Mononuclear cell (primary cell): ENCODE results near the gene STARD13. TPM values are rescaled to one million over a fixed set of nuclear protein-coding genes. Genes with fewer than 3 reads are reported as not detected.

Source experiments
- H3K27me3 ChIP-seq: 2 replicates; pipeline ENCODE4 v1.6.0; 2011; ENCODE audit warnings: low read length, control low read depth; ENCODE audit not compliant: insufficient read depth
- H3K4me1 ChIP-seq: 2 replicates; pipeline ENCODE4 v1.5.1; 2011; ENCODE audit warnings: mild to moderate bottlenecking, low read length, control low read depth; ENCODE audit not compliant: insufficient read depth
- H3K4me3 ChIP-seq: 2 replicates; pipeline ENCODE4 v1.5.1; 2011; ENCODE audit warnings: mild to moderate bottlenecking, low read length, moderate library complexity
- H3K9me3 ChIP-seq: 2 replicates; pipeline ENCODE4 v1.5.1; 2011; ENCODE audit warnings: low read depth, mild to moderate bottlenecking, control low read depth, low read length
- total RNA-seq: library from RNA; depleted of rRNA; stranded (reverse); fragments of >200 nt; gene quantifications from one replicate; pipeline ENCODE4 v1.2.3, GENCODE V29; 2012

Gene STARD13
- total RNA-seq, 1 donor: 0.84 TPM

- Histone ChIP-seq H3K27me3 (no peaks in the 10 kb centered on the region), H3K4me3 (no peak overlapping the region), H3K4me1 (no peaks in the 10 kb centered on the region), H3K9me3 (peaks cover 6% of the 10 kb centered on the region)
Observed at GRCh38 chr13:33236021-33236420, 49.5 kb downstream of the STARD13 start.

GRCh38 chr13:33235564-33235963, 50.0 kb downstream of the STARD13 start:
- no peaks in the 10 kb centered on the region for H3K4me1 ChIP-seq
- peaks cover 6% of the 10 kb centered on the region for H3K9me3 ChIP-seq
- H3K27me3 ChIP-seq: no peaks in the 10 kb centered on the region
- H3K4me3 ChIP-seq: no peak overlapping the region

- H3K27me3 ChIP-seq: no peaks in the 10 kb centered on the region
- H3K4me3 ChIP-seq: no peak overlapping the region
- H3K4me1 ChIP-seq: no peaks in the 10 kb centered on the region
- H3K9me3 ChIP-seq: peaks cover 4% of the 10 kb centered on the region
Observed at GRCh38 chr13:33235078-33235477, 50.5 kb downstream of the STARD13 start.

DNA sequence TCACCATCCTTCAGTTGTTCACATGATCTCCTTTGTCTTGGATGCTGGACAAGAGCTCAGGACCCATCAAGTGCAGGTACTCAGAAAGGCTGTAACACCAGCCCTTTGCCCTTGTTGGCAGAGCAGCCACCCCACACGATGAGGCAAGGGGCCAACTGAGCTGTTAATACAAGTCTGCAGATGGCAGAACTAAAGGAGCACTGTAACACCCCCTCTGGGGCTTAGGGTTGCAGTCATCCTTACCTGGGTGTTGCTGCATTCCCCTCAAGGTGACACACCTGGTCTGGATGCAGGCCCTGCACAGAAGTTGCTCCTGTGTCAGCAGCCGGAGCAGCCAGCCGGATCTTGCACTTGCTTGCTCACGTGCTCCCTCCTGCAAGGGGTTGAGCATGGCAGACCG, 52.0 kb downstream of the STARD13 start:
- no peaks in the 10 kb centered on the region for H3K27me3 ChIP-seq
- H3K4me1 ChIP-seq: no peaks in the 10 kb centered on the region
- H3K9me3 ChIP-seq: no peaks in the 10 kb centered on the region
- H3K4me3 ChIP-seq: no peak overlapping the region

GRCh38 chr13:33232883-33233282, 52.7 kb downstream of the STARD13 start:
- Histone ChIP-seq H3K9me3 (no peaks in the 10 kb centered on the region), H3K4me3 (no peak overlapping the region), H3K4me1 (no peaks in the 10 kb centered on the region), H3K27me3 (no peaks in the 10 kb centered on the region)

- Histone ChIP-seq H3K4me3 (no peak overlapping the region), H3K4me1 (no peaks in the 10 kb centered on the region), H3K27me3 (no peaks in the 10 kb centered on the region), H3K9me3 (no peaks in the 10 kb centered on the region)
Observed at GRCh38 chr13:33231339-33231738, 54.2 kb downstream of the STARD13 start.

DNA sequence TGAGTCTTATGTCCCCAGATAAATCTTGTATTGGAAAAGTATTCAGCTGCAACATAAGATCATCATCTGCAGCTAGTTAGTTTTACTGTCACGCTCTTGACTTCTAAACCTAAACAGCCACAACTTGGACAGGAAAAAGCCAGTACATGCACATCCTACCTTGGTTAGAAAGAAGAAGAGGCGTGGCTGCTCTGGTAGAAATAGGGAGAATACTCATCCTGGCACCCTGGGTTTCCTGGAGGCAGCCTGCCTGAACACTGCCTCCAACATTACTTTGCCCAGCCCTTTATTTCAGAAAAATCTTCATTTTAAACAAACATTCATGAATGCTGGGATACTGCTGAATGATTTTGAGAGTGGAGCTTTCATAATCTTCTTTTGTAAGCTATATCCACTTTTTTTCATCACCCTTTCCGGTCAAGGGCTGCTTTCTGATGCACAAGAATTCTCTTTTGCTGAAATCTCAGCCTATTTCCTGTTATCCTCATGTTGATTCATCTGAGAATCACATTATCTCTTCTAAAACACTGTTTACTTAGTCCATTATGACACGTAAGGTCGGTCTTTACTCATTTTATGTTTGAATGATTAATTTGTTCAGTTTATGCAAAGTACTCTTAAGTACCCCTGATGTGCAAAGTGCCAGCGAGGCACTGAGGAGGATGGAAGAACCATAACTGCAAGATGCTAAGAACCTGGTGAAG, 55.2 kb downstream of the STARD13 start:
- Histone ChIP-seq H3K27me3 (no peaks in the 10 kb centered on the region), H3K9me3 (no peaks in the 10 kb centered on the region), H3K4me3 (no peak overlapping the region), H3K4me1 (no peaks in the 10 kb centered on the region)

DNA sequence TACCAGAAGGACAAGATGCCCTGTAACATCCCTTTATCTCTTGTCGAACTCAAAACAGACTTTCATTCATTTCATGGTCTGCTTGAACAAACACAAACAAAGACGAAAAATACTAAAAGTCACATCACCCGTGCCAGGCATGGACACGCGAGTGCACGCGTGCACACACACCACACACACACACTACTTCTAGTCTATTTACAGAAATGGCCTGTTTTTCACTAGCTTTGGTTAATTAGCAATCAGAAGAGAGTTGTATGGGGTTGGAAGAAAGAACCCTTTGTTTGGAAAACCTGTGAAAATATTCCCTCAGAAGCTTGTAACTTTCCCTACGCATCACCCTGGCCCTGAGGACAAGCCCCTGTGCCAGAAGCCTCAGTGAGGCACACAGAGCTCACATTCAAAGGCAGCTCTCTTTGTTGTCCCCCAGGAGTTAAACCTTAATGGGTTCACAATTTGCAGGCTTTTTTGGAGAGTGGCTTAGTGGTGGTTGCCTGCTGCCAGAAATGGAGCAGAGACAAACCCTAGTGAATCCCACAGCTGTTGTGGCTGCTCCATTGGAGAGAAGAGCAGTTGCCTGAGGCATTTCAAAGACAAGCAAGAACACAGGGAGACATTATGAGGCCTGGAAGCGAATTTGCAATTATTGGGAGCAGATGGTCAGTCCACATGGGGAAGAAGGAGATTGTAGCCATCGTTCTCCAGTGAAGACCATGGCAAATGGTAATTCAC, 55.9 kb downstream of the STARD13 start:
- no peak overlapping the region for H3K4me3 ChIP-seq
- no peaks in the 10 kb centered on the region for H3K27me3 ChIP-seq
- no peaks in the 10 kb centered on the region for H3K9me3 ChIP-seq
- H3K4me1 ChIP-seq: no peaks in the 10 kb centered on the region

GRCh38 chr13:33228648-33229445, 56.7 kb downstream of the STARD13 start:
- H3K27me3 ChIP-seq: no peaks in the 10 kb centered on the region
- no peaks in the 10 kb centered on the region for H3K9me3 ChIP-seq
- H3K4me1 ChIP-seq: no peaks in the 10 kb centered on the region
- no peak overlapping the region for H3K4me3 ChIP-seq

DNA sequence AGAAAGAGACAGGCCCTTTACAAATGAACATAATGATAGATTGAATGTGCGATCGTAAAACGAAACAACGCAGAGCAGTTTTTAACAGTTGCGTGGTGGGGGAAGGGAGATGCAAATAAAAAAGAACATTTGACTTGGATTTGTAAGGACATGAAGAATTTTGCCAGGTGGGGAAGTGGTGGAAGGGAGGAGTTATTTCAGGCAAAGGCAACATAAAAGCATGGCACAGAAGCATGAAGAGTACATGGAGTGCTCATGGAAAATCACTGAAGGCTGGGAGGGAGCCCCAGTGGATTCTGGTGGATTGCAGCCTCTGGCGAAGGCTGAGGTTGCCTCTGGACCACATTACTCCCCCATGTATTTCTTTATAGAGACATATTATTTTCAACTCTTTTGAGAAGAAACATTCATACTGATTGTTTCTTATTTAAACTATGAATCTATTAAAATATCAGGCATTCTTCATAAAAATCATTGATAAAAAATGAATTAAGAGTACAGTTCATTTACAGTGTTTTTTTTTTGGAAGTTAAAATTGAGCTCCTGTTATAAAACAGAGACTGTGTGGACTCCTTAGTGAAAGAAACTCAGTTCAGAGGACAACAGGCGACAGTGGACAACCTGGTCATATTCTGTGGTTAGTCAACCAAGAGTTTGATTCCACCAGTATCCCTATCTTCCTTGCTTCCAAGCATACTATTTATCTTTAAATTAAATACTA, 57.5 kb downstream of the STARD13 start:
- Histone ChIP-seq H3K9me3 (no peaks in the 10 kb centered on the region), H3K27me3 (no peaks in the 10 kb centered on the region), H3K4me1 (no peaks in the 10 kb centered on the region), H3K4me3 (no peak overlapping the region)

- H3K27me3 ChIP-seq: no peaks in the 10 kb centered on the region
- H3K4me1 ChIP-seq: no peaks in the 10 kb centered on the region
- H3K9me3 ChIP-seq: no peaks in the 10 kb centered on the region
- no peak overlapping the region for H3K4me3 ChIP-seq
Observed at GRCh38 chr13:33224686-33225085, 60.9 kb downstream of the STARD13 start.

DNA sequence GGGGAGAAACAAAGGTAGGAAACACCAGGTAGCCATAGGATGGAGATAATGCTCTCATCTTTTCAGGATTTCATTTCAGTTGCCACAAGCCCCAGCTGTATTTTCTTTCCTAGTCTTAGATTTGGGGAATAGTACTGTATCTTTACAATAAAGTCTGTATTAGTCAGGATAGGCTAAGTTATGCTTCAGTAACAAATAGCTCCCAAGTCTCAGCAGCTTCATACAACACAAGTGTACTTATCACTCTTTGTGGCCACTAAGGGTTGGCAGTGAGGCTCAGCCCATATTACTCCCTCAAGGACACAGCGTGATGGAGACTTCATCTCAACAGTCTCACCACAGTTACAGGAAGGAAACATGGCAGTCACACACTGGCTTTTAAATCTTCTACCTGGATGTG, 61.4 kb downstream of the STARD13 start:
- H3K4me1 ChIP-seq: no peaks in the 10 kb centered on the region
- no peaks in the 10 kb centered on the region for H3K9me3 ChIP-seq
- no peaks in the 10 kb centered on the region for H3K27me3 ChIP-seq

DNA sequence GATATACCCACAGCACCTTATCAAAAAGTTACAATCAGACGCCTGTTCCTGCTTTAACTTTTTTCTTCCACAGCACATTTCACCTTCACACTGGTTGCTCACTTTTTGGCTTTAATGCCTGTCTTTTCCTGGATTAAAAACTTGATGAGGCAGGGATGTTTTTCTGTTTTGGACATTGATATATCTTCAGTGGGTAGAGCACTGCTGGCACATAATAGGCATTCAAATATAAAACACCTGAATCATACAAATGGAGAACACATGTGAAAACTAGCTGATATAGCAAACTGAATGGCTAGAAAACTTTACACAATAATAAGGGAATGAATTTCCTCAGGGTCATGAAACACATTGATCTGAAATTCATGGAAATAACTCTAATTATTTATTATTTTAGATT, 65.6 kb downstream of the STARD13 start:
- Histone ChIP-seq H3K9me3 (no peaks in the 10 kb centered on the region), H3K4me3 (no peak overlapping the region), H3K4me1 (no peaks in the 10 kb centered on the region), H3K27me3 (no peaks in the 10 kb centered on the region)

More for the DNA sequence above, 61.4 kb downstream of the STARD13 start:
- H3K4me3 ChIP-seq: no peak overlapping the region

DNA sequence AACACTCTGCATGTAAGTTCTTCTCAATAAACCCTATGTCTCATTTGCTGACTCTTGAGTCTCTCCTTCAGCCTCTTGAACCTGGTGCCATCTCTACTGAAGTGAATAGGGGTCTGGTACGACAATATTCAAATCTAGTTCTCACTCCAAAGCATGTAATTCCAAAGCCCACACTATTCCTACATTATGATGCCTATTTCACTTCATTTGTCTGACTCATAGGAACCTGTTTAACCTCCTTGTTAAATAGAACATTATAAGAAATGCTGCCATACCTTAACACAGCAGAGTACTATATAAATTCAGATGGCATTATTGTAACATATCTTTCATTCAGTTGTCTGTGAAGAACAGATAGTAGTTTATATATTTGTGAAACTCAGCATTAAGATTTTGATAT, 67.1 kb downstream of the STARD13 start:
- no peaks in the 10 kb centered on the region for H3K9me3 ChIP-seq
- no peaks in the 10 kb centered on the region for H3K27me3 ChIP-seq
- H3K4me1 ChIP-seq: no peaks in the 10 kb centered on the region
- no peak overlapping the region for H3K4me3 ChIP-seq

GRCh38 chr13:33218020-33218419, 67.5 kb downstream of the STARD13 start:
- Histone ChIP-seq H3K4me1 (no peaks in the 10 kb centered on the region), H3K4me3 (no peak overlapping the region), H3K27me3 (no peaks in the 10 kb centered on the region), H3K9me3 (no peaks in the 10 kb centered on the region)
